ENCODE results near the gene TMEM176A. TPM values are rescaled to one million over a fixed set of nuclear protein-coding genes. Genes with fewer than 3 reads are reported as not detected.

Gene TMEM176A
- total RNA-seq, 2 donors from 2014 or later: 7.6 to 27.5 TPM

DNA sequence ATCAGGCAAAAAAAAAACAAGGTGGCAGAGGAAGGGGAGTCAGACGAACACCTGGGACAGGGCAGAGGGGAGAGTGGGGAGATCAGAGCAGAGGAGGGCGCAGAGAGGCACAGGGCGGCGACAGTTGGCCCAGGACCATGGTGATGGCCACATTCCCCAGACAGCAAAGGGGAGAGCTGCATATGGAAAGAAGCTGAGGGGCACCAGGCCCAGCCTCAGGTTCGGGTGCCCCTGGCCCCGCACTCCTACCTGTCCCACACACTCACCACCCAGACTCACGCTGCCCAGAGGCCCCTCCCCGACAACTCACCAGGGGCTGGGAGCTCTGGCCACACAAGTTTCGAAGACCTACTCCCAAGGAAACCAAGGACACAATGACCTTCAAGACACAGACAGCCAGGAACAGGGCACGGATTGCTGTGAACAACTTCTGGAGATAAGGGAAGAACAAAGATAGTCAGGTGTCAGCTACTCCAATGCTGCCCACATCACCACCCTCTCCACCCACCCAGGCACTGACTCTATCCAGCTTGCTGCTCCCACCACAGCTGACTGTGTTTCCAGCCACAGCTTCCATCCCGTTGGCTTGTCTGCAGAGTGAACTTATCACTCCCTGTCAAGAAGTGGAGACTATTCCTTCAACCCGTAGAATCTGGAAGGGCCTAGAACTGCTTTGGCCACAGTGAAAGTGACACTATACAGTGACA, 8.7 kb upstream of the TMEM176A start:
- Histone ChIP-seq H3K27ac (no peak overlapping the region), H3K36me3 (replicated peaks in 1 of 2; ENCODE audit: insufficient read depth in 1 of 2, low read depth in 2 of 2) (no peaks in the 10 kb centered on the region), H3K4me1 (peaks cover 13% of the 10 kb centered on the region), H3K4me3 (no peak overlapping the region), H3K9me3 (no peaks in the 10 kb centered on the region), H3K27me3 (no peaks in the 10 kb centered on the region)
- no peak for DNase-seq
- intact Hi-C loops (cut with DNase I): no loop called here
- no peak for ATAC-seq
- WGBS, 2 donors: 76 to 80% methylated on average over 9 to 12 of the region's 12 CpGs
- no peak for TF ChIP-seq POLR2A (IDR thresholded peaks at IDR 0.05)

DNA sequence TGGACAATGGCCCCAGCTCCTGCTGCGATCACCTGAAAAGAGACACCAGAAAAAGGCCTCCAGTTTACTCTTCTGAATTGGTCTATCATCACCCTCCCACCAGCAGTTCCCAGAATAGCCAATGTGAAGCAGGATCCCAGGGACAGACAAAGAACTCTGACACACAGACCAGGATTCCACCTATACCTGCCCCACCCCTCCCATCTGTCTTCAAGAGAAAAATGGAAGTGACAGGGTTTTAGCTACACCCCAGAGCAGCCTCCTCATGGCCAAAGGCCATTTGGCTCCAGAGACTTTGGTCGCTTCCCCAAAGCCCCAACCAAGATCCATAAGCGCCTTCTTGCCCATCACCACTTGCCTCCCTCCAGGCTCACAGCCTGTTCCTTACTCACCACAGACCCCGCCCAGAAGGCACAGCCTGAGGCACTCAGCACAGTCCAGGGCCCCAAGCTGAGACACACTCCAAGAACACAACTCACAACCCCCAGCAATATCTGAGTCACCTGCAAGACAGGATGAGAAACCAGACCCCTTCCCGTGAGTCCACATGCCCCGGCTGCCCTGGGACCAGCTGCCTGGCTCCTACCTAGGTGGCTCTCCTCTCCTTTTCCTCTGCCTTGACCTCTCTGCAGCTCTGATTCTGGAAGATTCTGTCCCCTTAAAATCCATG, 6.9 kb upstream of the TMEM176A start:
- H3K27ac ChIP-seq: no peak overlapping the region
- no peaks in the 10 kb centered on the region for H3K36me3 ChIP-seq (replicated peaks in 1 of 2; ENCODE audit: insufficient read depth in 1 of 2, low read depth in 2 of 2)
- ATAC-seq (no peak), DNase-seq (no peak)
- intact Hi-C loops (cut with DNase I): no loop called here
- no peaks in the 10 kb centered on the region for H3K27me3 ChIP-seq
- H3K4me1 ChIP-seq: no peaks in the 10 kb centered on the region
- H3K9me3 ChIP-seq: no peaks in the 10 kb centered on the region
- no peak overlapping the region for H3K4me3 ChIP-seq
- 82 to 94% methylated on average over 6 of the region's 6 CpGs for WGBS, 2 donors
- TF ChIP-seq, protein P1, sequence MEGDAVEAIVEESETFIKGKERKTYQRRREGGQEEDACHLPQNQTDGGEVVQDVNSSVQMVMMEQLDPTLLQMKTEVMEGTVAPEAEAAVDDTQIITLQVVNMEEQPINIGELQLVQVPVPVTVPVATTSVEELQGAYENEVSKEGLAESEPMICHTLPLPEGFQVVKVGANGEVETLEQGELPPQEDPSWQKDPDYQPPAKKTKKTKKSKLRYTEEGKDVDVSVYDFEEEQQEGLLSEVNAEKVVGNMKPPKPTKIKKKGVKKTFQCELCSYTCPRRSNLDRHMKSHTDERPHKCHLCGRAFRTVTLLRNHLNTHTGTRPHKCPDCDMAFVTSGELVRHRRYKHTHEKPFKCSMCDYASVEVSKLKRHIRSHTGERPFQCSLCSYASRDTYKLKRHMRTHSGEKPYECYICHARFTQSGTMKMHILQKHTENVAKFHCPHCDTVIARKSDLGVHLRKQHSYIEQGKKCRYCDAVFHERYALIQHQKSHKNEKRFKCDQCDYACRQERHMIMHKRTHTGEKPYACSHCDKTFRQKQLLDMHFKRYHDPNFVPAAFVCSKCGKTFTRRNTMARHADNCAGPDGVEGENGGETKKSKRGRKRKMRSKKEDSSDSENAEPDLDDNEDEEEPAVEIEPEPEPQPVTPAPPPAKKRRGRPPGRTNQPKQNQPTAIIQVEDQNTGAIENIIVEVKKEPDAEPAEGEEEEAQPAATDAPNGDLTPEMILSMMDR (IDR thresholded peaks at IDR 0.05): no peak
- no peak for TF ChIP-seq POLR2A (IDR thresholded peaks at IDR 0.05)

DNA sequence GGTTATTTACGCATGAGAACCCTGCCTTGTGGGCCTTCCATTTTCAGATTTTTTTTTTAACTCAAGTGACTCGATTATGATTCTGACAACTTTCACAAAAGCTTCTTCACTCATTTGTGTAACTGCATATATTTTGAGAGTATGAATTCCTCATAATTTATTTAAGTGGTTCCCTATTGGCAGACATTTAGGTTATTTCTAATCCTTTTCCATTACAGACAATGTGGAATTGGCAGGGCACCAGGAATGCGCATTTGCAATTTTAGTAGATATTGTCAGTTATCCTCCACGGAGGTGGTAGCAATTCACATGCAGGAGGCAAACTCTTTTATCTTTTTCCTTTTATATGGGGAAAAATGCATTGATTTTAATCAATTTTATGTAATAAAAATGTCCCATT, 2.9 kb upstream of the TMEM176A start:
- TF ChIP-seq, protein P1 (IDR thresholded peaks at IDR 0.05): no peak
- no peak for TF ChIP-seq POLR2A (IDR thresholded peaks at IDR 0.05)
- no peak overlapping the region for H3K4me3 ChIP-seq
- H3K4me1 ChIP-seq: peaks cover 13% of the 10 kb centered on the region
- no peaks in the 10 kb centered on the region for H3K9me3 ChIP-seq
- no peak for DNase-seq
- no peak overlapping the region for H3K27ac ChIP-seq
- H3K36me3 ChIP-seq (replicated peaks in 1 of 2; ENCODE audit: insufficient read depth in 1 of 2, low read depth in 2 of 2): no peaks in the 10 kb centered on the region
- intact Hi-C loops (cut with DNase I): no loop called here
- 59 to 70% methylated on average over 4 of the region's 4 CpGs for WGBS, 2 donors
- no peak for ATAC-seq
- H3K27me3 ChIP-seq: peaks cover 0 to 9% of the 10 kb centered on the region in 2 donors

DNA sequence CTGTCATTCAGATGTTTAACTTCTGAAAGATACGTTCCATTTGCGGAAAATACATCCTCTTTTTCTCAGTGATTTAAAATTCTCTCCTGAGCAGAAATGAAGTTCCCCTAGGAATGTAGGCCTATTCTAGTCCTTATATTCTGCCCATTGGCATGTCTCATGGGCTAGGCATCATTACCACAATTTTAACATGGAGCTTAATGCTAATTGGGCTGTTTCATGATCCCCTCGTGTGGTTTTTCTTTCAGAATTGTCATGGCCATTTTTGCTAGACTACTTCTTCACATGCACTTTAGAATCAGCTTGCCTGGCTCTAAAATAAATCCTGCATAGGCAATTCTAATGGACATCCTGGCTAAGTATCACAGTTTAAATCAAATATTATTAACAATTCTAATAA, 1.4 kb upstream of the TMEM176A start:
- no peak for ATAC-seq
- no peak overlapping the region for H3K27ac ChIP-seq
- intact Hi-C loops (cut with DNase I): no loop called here
- TF ChIP-seq, protein P1 (IDR thresholded peaks at IDR 0.05): no peak
- TF ChIP-seq POLR2A (IDR thresholded peaks at IDR 0.05): no peak
- peaks cover 0 to 9% of the 10 kb centered on the region in 2 donors for H3K27me3 ChIP-seq
- H3K4me3 ChIP-seq: no peak overlapping the region
- peaks cover 13% of the 10 kb centered on the region for H3K4me1 ChIP-seq
- no peak for DNase-seq
- 80 to 92% methylated on average over 3 of the region's 3 CpGs for WGBS, 2 donors
- H3K36me3 ChIP-seq (replicated peaks in 1 of 2; ENCODE audit: insufficient read depth in 1 of 2, low read depth in 2 of 2): no peaks in the 10 kb centered on the region
- H3K9me3 ChIP-seq: no peaks in the 10 kb centered on the region

DNA sequence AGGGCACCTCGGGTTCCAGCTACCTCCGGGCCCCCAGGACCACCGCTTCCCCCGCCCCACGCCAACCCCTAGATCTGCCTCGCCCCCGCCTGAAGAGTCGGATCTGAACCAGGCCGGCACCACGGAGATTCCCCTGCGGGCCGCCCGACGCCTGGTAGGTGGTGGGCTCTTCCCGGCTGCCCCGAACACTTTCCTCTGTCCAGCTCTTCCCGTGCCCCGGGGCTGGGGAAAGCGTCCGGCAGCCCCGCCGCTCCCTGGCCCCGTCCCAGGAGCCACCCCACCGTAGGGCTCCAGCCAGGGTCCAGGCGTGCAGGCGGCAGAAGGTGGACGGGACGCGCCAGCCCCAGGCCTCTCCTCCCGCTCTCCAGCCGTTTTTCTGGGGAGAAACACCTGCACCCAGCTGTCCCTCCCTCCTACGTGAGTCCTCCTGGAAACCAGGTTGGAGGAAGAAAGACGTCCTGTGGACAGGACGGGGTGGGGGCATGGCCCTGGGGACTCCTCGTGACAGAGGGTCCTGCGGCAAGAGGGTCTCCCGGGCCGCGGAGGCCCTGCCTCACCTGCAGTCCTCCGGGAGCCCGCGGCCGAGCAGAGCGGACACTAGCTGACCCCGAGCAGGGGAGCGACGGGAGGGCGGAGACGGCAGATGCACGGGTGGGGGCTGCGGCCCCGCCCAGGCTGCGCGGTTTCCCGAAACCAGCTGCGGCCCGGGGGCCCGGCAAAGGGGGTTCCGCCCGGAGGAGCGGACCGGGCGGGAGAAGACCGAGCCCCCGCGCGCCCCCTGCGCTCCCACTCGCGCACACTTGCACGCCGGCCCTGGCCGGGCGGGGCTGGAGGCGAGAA, 608 bp upstream of the TMEM176A start, which contains the start of gene TMEM176B:
Gene TMEM176B (minus strand): TSS at position 624 of the 840 bp plus-strand sequence. CDS start 3,795 bp downstream, outside the sequence.
- WGBS, 2 donors: 7 to 25% methylated on average over 17 to 67 of the region's 75 CpGs
- Histone ChIP-seq H3K27me3 (peaks cover 0 to 9% of the 10 kb centered on the region in 2 donors), H3K9me3 (no peaks in the 10 kb centered on the region), H3K36me3 (replicated peaks in 1 of 2; ENCODE audit: insufficient read depth in 1 of 2, low read depth in 2 of 2) (no peaks in the 10 kb centered on the region), H3K4me3 (peak within 1 kb of the TSS; percentile 34 to 53), H3K27ac (peak within 1 kb of the TSS in 2 of 4 donors; percentile 31 to 44), H3K4me1 (peaks cover 13% of the 10 kb centered on the region)
- TF ChIP-seq, protein P1 (IDR thresholded peaks at IDR 0.05): no peak
- TF ChIP-seq POLR2A (IDR thresholded peaks at IDR 0.05): peak in 1 of 3 donors; percentile 41
- intact Hi-C loops (cut with DNase I): no loop called here
- ATAC-seq: peak; percentile 60
- DNase-seq: peak in 3 of 4 donors; percentile 39 to 58 (median 41)

Measured in body of pancreas (tissue), 4 donors.